Measurements from ENCODE around the gene ZNF213. TPM values are rescaled to one million over a fixed set of nuclear protein-coding genes. Genes with fewer than 3 reads are reported as not detected.
A peak's percentile ranks its signal among the peaks of the same experiment; 100 is the strongest.
"Not testable (repeated sequence)": the region's sequence is repeated elsewhere in the genome, so short reads cannot be mapped to it uniquely, and the experiment has no call there.

Gene ZNF213
- polyA plus RNA-seq, 2 donors, result 6.5 to 9.4 TPM

DNA sequence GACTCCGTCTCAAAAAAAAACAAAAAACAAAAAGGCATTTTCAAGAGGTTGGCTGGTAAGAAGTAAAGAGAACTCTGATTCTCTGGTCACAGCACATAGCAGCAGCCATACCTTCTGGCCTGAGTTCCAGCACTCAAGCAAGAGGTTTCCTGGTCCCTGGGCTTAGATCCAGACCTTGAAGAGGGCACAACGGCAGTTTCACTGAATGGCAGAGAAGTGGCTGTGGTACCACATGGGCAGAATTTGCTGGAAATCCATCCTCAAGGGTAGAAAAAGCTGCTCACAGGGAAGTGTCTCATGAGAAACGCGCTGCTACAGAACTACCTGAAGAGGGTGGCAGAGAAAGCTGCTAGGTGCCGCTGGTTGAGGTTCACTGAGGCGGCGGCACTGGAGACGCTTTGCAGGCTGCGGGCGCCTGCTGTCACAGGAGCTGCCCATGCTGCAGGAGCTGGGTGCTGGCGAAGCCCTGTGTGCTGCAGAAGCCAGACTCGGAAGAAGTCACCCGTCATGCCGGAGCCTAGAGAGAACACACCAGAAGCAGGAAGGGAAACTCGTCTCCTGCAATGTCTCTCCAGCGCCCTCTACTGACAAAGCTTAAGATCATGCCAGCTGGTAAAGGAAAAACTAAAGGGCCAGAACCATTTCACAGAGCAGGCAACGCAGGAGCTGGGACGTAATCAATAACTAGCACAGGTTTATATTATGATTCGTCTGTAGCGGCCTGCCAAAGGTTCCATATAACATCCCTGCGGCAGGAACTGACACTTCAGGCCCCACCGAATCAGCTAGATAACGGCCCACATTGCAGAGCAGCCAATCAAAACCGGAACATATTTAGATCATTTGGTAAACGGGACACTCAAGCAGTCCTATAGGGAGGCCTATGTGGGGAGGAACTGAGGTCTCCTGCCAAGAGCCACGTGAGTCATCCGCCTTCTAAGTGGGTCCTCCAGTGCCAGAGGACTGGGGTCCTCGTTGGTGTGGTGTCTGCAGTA is 5.4 kb upstream of the ZNF213 start:
- WGBS, 2 donors, result 8 to 13% methylated on average over 28 of the region's 28 CpGs
- Histone ChIP-seq H3K4me1 (ENCODE audit: control insufficient read depth in 2 of 2, insufficient read depth in 2 of 2, low read length in 1 of 2) (peaks cover 0 to 3% of the 10 kb centered on the region in 2 donors), H3K27me3 (ENCODE audit: control insufficient read depth in 1 of 2, insufficient read depth in 2 of 2, low read length in 2 of 2) (no peaks in the 10 kb centered on the region), H3K36me3 (ENCODE audit: control insufficient read depth in 2 of 2, insufficient read depth in 2 of 2, low read length in 1 of 2) (no peaks in the 10 kb centered on the region), H3K4me3 (ENCODE audit: low read depth in 1 of 2, low read length in 2 of 2) (peak overlapping the region; percentile 47 to 58), H3K27ac (ENCODE audit: low read depth in 2 of 2, low read length in 1 of 2) (peak overlapping the region; percentile 71 to 86), H3K9me3 (ENCODE audit: control insufficient read depth in 2 of 2, insufficient read depth in 1 of 2, low read depth in 1 of 2, low read length in 1 of 2) (no peaks in the 10 kb centered on the region)

- H3K27ac ChIP-seq (ENCODE audit: low read depth in 2 of 2, low read length in 1 of 2), result no peak overlapping the region
- no peaks in the 10 kb centered on the region for H3K27me3 ChIP-seq (ENCODE audit: control insufficient read depth in 1 of 2, insufficient read depth in 2 of 2, low read length in 2 of 2)
- no peak overlapping the region for H3K4me3 ChIP-seq (ENCODE audit: low read depth in 1 of 2, low read length in 2 of 2)
- no peaks in the 10 kb centered on the region for H3K9me3 ChIP-seq (ENCODE audit: control insufficient read depth in 2 of 2, insufficient read depth in 1 of 2, low read depth in 1 of 2, low read length in 1 of 2)
- no peaks in the 10 kb centered on the region for H3K36me3 ChIP-seq (ENCODE audit: control insufficient read depth in 2 of 2, insufficient read depth in 2 of 2, low read length in 1 of 2)
- H3K4me1 ChIP-seq (ENCODE audit: control insufficient read depth in 2 of 2, insufficient read depth in 2 of 2, low read length in 1 of 2), result peaks cover 0 to 3% of the 10 kb centered on the region in 2 donors
- WGBS, 2 donors, result 70 to 73% methylated on average over 12 of the region's 12 CpGs
Observed at GRCh38 chr16:3131755-3132377, 3.0 kb upstream of the ZNF213 start.

- peaks cover 0 to 9% of the 10 kb centered on the region in 2 donors for H3K36me3 ChIP-seq (ENCODE audit: control insufficient read depth in 2 of 2, insufficient read depth in 2 of 2, low read length in 1 of 2)
- peaks cover 0 to 7% of the 10 kb centered on the region in 2 donors for H3K4me1 ChIP-seq (ENCODE audit: control insufficient read depth in 2 of 2, insufficient read depth in 2 of 2, low read length in 1 of 2)
- no peaks in the 10 kb centered on the region for H3K27me3 ChIP-seq (ENCODE audit: control insufficient read depth in 1 of 2, insufficient read depth in 2 of 2, low read length in 2 of 2)
- WGBS, 2 donors, result 5 to 7% methylated on average over 7 of the region's 7 CpGs
- peak overlapping the region; percentile 97 to 99 for H3K27ac ChIP-seq (ENCODE audit: low read depth in 2 of 2, low read length in 1 of 2)
- no peaks in the 10 kb centered on the region for H3K9me3 ChIP-seq (ENCODE audit: control insufficient read depth in 2 of 2, insufficient read depth in 1 of 2, low read depth in 1 of 2, low read length in 1 of 2)
- peak overlapping the region; percentile 92 to 97 for H3K4me3 ChIP-seq (ENCODE audit: low read depth in 1 of 2, low read length in 2 of 2)
Observed at GRCh38 chr16:3133844-3134243, 985 bp upstream of the ZNF213 start.

- WGBS, 2 donors, result 0% methylated on average over 31 to 43 of the region's 43 CpGs
- H3K9me3 ChIP-seq (ENCODE audit: control insufficient read depth in 2 of 2, insufficient read depth in 1 of 2, low read depth in 1 of 2, low read length in 1 of 2), result no peaks in the 10 kb centered on the region
- peaks cover 0 to 4% of the 10 kb centered on the region in 2 donors for H3K4me1 ChIP-seq (ENCODE audit: control insufficient read depth in 2 of 2, insufficient read depth in 2 of 2, low read length in 1 of 2)
- peak overlapping the region; percentile 89 to 96 for H3K27ac ChIP-seq (ENCODE audit: low read depth in 2 of 2, low read length in 1 of 2)
- peak overlapping the region; percentile 90 to 97 for H3K4me3 ChIP-seq (ENCODE audit: low read depth in 1 of 2, low read length in 2 of 2)
- H3K27me3 ChIP-seq (ENCODE audit: control insufficient read depth in 1 of 2, insufficient read depth in 2 of 2, low read length in 2 of 2), result no peaks in the 10 kb centered on the region
- peaks cover 0 to 16% of the 10 kb centered on the region in 2 donors for H3K36me3 ChIP-seq (ENCODE audit: control insufficient read depth in 2 of 2, insufficient read depth in 2 of 2, low read length in 1 of 2)
Observed at GRCh38 chr16:3135126-3135715, 392 bp downstream of the ZNF213 start.

GRCh38 chr16:3137267-3137666 is 2.4 kb downstream of the ZNF213 start:
- H3K4me1 ChIP-seq (ENCODE audit: control insufficient read depth in 2 of 2, insufficient read depth in 2 of 2, low read length in 1 of 2), result peaks cover 0 to 4% of the 10 kb centered on the region in 2 donors
- WGBS, 2 donors, result 93 to 94% methylated on average over 13 of the region's 13 CpGs
- H3K36me3 ChIP-seq (ENCODE audit: control insufficient read depth in 2 of 2, insufficient read depth in 2 of 2, low read length in 1 of 2), result peaks cover 5 to 32% of the 10 kb centered on the region in 2 donors
- H3K27ac ChIP-seq (ENCODE audit: low read depth in 2 of 2, low read length in 1 of 2), result no peak overlapping the region
- H3K4me3 ChIP-seq (ENCODE audit: low read depth in 1 of 2, low read length in 2 of 2), result no peak overlapping the region
- no peaks in the 10 kb centered on the region for H3K27me3 ChIP-seq (ENCODE audit: control insufficient read depth in 1 of 2, insufficient read depth in 2 of 2, low read length in 2 of 2)
- H3K9me3 ChIP-seq (ENCODE audit: control insufficient read depth in 2 of 2, insufficient read depth in 1 of 2, low read depth in 1 of 2, low read length in 1 of 2), result no peaks in the 10 kb centered on the region

- H3K4me3 ChIP-seq (ENCODE audit: low read depth in 1 of 2, low read length in 2 of 2), result no peak overlapping the region
- 89 to 90% methylated on average over 20 to 21 of the region's 21 CpGs for WGBS, 2 donors
- H3K27ac ChIP-seq (ENCODE audit: low read depth in 2 of 2, low read length in 1 of 2), result no peak overlapping the region
- H3K27me3 ChIP-seq (ENCODE audit: control insufficient read depth in 1 of 2, insufficient read depth in 2 of 2, low read length in 2 of 2), result no peaks in the 10 kb centered on the region
- no peaks in the 10 kb centered on the region for H3K9me3 ChIP-seq (ENCODE audit: control insufficient read depth in 2 of 2, insufficient read depth in 1 of 2, low read depth in 1 of 2, low read length in 1 of 2)
- peaks cover 0 to 5% of the 10 kb centered on the region in 2 donors for H3K4me1 ChIP-seq (ENCODE audit: control insufficient read depth in 2 of 2, insufficient read depth in 2 of 2, low read length in 1 of 2)
- peaks cover 5 to 35% of the 10 kb centered on the region in 2 donors for H3K36me3 ChIP-seq (ENCODE audit: control insufficient read depth in 2 of 2, insufficient read depth in 2 of 2, low read length in 1 of 2)
Observed at GRCh38 chr16:3138342-3138741, 3.5 kb downstream of the ZNF213 start.

GRCh38 chr16:3138823-3139426 is 4.1 kb downstream of the ZNF213 start:
- Histone ChIP-seq H3K27me3 (ENCODE audit: control insufficient read depth in 1 of 2, insufficient read depth in 2 of 2, low read length in 2 of 2) (no peaks in the 10 kb centered on the region), H3K36me3 (ENCODE audit: control insufficient read depth in 2 of 2, insufficient read depth in 2 of 2, low read length in 1 of 2) (peaks cover 5 to 35% of the 10 kb centered on the region in 2 donors), H3K9me3 (ENCODE audit: control insufficient read depth in 2 of 2, insufficient read depth in 1 of 2, low read depth in 1 of 2, low read length in 1 of 2) (no peaks in the 10 kb centered on the region), H3K27ac (ENCODE audit: low read depth in 2 of 2, low read length in 1 of 2) (no peak overlapping the region), H3K4me3 (ENCODE audit: low read depth in 1 of 2, low read length in 2 of 2) (no peak overlapping the region), H3K4me1 (ENCODE audit: control insufficient read depth in 2 of 2, insufficient read depth in 2 of 2, low read length in 1 of 2) (peaks cover 0 to 5% of the 10 kb centered on the region in 2 donors)
- WGBS, 2 donors, result 87 to 90% methylated on average over 14 of the region's 14 CpGs

- H3K4me1 ChIP-seq (ENCODE audit: control insufficient read depth in 2 of 2, insufficient read depth in 2 of 2, low read length in 1 of 2); H3K4me3 ChIP-seq (ENCODE audit: low read depth in 1 of 2, low read length in 2 of 2); H3K27ac ChIP-seq (ENCODE audit: low read depth in 2 of 2, low read length in 1 of 2); H3K27me3 ChIP-seq (ENCODE audit: control insufficient read depth in 1 of 2, insufficient read depth in 2 of 2, low read length in 2 of 2); H3K9me3 ChIP-seq (ENCODE audit: control insufficient read depth in 2 of 2, insufficient read depth in 1 of 2, low read depth in 1 of 2, low read length in 1 of 2): not testable (repeated sequence)
- H3K36me3 ChIP-seq (ENCODE audit: control insufficient read depth in 2 of 2, insufficient read depth in 2 of 2, low read length in 1 of 2), result peaks cover 5 to 35% of the 10 kb centered on the region in 2 donors
- 82 to 83% methylated on average over 9 of the region's 9 CpGs for WGBS, 2 donors
Observed at GRCh38 chr16:3139561-3139960, 4.7 kb downstream of the ZNF213 start.

All from esophagus (tissue), 2 donors.